ENCODE data around the gene RNLS.
"Not testable (repeated sequence)": the region's sequence is repeated elsewhere in the genome, so short reads cannot be mapped to it uniquely, and the experiment has no call there.

RNLS gene

GRCh38 chr10:88343761-88344484 is 239.2 kb downstream of the RNLS start:
- DNase-seq (ENCODE audit: low read depth in 2 of 2): no peak

DNA sequence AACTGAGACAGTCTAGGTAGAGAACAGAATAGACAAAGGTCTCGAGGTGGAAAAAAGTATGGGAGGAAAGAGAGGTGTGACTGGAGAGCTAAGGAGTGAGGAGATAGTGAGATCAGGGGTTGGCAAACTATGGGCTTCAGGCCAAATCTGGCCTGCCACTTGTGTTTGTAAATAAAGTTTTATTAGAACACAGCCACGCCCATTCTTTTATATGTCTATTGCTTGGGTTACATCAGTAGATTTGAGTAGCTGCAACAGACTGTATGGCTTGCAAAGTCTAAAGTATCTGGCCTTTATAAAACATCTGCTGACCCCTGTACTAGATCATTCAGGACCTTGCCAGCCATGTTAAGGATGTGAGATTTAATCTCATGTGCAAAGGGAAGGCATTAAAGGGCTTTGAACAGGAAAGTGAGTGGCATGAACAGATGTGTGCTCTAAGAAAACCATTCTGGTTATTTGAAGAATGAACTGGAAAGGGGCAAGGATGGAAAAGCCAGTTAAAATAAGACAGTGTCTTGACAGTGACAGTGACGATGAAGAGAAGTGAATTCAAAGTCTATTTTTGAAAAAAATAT is 240.3 kb downstream of the RNLS start:
- DNase-seq (ENCODE audit: low read depth in 2 of 2): no peak

DNA sequence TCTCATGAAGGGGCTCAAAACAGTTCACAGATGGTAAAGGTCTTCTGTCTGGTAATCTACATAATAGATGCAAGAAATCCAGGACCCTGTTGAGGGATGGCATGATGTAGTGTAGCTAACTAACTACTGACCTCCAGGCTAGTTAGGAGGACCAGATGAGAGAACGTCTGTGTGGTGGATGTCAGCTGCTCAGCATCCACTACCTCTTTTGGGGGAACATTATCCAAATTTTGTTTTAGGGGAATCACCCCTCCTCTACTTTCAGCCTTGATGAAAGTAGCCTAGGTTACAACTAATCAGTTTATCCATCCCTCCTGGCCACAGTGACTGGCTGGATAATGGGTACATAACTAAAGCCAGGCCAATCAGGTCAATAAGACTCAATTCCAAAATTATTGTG is 246.0 kb downstream of the RNLS start:
- no peak for DNase-seq (ENCODE audit: low read depth in 2 of 2)

- DNase-seq (ENCODE audit: low read depth in 2 of 2): no peak
These were observed 246.8 kb downstream of the RNLS start for GRCh38 chr10:88336334-88336733.

- no peak for DNase-seq (ENCODE audit: low read depth in 2 of 2)
These were observed 249.9 kb downstream of the RNLS start for GRCh38 chr10:88333248-88333630.

DNA sequence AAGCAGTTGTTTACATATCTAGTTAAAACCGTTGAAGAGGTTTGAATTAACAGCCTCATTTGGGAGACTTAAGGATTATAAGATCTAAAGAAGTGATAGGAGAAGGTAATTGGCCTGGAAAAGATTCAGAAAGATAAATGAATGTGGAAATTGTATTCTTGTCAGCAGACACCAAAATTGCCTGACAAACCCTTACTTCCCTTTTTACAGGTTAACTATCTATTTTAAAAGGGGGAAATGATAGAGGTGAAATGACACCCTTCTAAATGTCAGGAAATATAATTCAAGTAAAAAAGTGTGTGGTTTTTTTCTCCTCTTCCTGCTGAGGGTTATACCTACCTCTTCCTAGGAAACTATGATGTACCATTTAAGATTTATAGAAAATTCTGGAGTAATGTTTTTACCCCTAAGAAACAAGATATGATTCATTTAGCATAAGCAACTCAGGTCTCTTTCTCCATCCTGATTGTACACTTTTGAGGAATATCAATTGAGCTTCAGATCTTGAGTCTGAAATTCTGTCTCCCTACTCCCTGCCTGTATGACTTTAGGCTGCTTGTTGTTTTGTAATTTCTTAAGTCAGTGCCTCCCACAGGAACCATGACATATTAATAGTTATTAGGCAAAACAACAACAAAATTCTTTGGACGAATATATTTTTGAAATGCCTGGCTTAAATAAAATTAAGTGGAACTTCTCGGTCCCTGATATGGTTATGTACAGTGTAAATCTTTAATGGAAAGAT is 250.4 kb downstream of the RNLS start:
- DNase-seq (ENCODE audit: low read depth in 2 of 2): no peak

DNA sequence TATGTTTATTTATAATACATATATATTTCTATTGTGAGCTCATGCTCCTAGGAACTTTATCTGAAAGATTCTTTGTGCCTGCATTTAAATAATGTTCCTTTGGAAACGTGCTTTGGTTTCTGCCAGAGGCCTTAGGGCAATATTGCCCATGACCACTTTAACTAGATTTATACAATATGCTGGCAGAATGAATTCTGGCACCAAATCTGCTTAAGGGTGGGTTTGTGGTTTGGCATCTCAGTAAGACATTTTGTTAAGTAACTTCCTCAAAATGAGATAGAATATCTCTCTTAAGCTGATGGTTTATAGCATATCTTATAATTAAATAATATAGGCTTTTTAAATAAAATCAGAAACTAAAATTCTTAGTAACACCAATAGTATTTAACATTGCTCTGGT is 252.9 kb downstream of the RNLS start:
- no peak for DNase-seq (ENCODE audit: low read depth in 2 of 2)

DNA sequence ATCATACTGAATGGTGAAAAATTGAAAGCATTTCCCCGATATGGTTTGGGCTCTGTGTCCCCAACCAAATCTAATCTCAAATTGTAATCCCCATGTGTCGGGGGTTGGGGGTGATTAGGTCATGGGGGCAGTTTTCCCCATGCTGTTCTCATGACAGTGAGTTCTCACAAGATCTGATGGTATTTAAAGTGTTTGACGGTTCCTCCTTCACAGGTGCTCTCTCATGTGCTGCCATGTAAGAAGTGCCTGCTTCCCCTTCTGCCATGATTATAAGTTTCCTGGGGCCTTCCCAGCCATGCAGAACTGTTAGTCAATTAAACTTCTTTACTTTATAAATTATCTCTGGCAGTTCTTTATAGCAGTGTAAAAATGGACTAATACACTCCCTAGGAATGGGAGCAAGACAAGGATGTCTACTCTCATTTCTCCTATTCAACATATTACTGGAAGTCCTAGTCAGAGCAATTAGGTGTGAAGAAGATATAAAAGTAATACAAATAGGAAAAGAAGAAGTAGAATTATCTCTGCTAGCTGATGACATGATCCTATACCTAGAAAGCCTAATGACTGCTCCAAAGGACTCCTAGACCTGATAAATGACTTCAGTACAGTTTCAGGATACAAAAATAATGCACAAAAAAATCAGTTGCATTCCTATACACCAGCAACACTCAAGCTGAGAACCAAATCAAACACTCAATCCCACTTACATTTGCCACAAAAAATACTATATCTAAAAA is 260.6 kb downstream of the RNLS start:
- no peak for DNase-seq (ENCODE audit: low read depth in 2 of 2)

DNA sequence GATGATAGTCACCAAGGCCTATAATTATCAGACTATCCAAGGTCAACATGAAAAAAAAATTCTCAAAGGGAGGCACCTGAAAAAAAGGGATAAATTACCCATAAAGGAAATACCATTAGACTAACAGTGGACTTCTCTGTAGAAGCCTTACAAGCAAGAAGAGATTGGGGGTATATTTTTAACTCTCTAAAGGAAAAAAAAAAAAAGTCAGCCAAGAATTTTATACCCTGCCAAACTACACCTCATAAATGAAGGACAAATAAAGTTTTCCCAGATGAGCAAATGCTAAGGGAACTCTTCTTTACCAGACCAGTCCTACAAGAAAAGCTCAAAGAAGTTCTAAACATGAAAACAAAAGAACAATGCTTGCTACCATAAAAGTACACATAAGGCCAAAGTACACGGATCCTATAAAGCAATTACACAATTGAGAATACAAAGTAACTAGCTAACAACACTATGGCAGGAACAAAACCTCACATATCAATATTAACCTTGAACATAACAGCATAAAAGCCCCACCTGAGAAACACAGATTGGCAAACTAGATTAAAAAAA is 263.1 kb downstream of the RNLS start:
- no peak for DNase-seq (ENCODE audit: low read depth in 2 of 2)

DNA sequence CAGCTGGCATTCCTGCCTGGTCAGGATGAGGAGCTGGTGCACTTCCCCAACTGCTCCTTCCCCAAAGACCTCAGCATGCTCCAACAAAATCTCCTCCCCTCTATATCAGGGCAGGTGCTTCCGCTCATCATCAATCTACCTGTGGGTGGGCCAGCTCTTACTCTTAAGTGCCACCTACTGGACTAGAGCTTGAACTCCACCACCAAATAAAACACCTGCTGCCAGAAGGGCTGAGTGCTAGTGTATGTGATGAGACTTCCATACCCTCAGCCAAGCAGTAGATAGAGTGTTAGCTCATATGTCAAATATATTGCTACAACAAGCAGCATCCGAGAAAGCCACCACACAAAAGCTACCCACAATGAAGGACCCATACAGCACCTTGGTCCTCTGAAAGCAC is 264.3 kb downstream of the RNLS start:
- DNase-seq (ENCODE audit: low read depth in 2 of 2): no peak

DNA sequence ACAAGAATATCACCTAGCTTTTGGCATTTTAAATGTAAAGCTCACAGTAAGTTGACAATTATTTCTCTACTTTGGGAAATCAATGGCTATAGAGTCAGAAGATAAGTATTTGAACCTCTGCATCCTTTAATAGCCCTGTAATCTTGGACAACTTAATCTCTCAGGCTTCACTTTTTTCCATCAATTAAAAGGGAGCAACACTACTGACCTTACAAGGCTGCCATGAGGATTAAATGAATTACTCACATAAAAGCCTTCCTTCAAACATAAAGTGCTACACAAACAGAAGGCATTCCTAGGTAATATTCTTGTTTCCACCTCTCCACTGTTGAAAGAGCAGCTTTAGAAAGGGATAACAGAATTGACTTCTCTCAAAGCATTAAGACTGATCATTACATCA is 266.0 kb downstream of the RNLS start:
- DNase-seq (ENCODE audit: low read depth in 2 of 2): no peak

- DNase-seq (ENCODE audit: low read depth in 2 of 2): no peak
These were observed 266.7 kb downstream of the RNLS start for GRCh38 chr10:88316292-88316861.

- DNase-seq (ENCODE audit: low read depth in 2 of 2): no peak
These were observed 267.4 kb downstream of the RNLS start for GRCh38 chr10:88315755-88316154.

DNA sequence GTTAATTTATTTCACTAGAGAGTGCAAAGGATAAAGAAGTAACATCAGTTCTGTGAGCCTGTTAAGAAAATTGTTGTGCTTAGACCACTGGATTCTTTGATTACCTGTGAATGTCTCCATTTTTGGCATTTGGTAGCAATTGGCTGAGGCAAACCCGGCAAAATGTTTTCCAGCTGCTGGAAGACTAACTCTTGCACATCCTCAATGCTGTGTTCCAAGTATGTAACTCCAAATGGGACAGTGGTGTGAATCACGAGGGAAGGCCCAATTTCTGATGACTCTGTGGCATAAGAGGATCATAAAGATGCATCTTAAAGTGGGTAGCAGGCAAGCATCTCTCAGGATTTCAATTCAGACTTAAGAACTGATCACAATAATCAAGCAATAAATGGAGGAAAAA is 268.8 kb downstream of the RNLS start:
- no peak for DNase-seq (ENCODE audit: low read depth in 2 of 2)

DNA sequence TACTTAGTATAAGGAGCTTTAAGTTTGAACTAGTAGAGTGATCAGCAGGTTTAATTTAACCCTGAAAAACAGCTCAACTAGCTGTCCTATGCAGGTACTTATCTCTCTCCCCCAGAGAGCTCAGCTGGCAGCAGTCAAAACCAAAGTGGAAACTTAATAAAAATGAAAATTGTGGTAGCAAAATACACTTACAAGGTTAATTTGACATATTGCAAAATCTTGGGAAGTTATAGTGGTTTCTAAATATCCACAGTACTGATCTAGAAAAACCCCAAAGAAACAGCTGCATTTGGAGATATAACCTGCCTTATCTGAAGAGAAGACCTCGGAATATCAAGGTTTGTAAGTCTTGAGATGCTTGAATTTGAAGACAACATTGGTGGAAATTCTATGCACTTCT is 269.2 kb downstream of the RNLS start:
- DNase-seq (ENCODE audit: low read depth in 2 of 2): no peak

- DNase-seq (ENCODE audit: low read depth in 2 of 2): no peak
These were observed 270.3 kb downstream of the RNLS start for GRCh38 chr10:88312855-88313254.

DNA sequence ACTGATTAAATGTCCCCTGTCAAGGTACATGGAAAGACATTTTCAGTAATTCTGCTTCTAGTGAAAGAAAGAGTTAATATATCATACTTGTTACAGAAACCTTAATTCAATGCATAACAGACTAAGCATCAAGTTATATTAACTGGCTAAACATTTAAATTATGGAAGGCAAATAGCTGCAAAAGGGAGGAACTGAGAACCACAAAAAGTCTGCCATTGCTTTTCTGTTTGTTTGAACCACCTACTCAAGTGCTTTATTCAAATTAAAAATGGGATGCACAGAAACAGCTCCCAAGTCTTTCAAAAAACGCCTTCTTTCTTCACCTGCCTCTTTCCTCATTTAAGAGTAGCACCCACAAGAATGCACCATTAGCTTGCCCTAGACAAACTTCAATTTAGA is 271.9 kb downstream of the RNLS start:
- no peak for DNase-seq (ENCODE audit: low read depth in 2 of 2)

DNA sequence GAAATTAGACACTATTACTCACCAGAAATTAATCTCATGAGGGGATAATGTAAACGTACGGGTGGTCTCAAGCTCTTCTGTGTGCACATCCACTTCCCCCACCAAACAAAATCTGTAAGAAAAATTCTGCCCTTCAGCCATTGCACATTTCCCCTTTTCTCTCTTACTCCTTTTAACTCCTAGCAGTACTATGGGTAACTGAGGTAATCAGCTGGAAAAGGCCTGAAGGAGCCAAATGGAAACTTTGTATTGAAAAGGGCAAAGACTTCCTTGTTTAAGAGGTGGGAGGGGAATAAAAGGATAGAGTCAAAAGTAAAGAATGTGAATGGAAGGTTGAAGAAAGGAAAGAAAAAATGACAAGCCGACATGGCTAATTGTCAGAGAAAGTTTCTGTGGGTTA is 273.8 kb downstream of the RNLS start:
- no peak for DNase-seq (ENCODE audit: low read depth in 2 of 2)

- DNase-seq (ENCODE audit: low read depth in 2 of 2): not testable (repeated sequence)
These were observed 274.8 kb downstream of the RNLS start for GRCh38 chr10:88308361-88308760.

DNA sequence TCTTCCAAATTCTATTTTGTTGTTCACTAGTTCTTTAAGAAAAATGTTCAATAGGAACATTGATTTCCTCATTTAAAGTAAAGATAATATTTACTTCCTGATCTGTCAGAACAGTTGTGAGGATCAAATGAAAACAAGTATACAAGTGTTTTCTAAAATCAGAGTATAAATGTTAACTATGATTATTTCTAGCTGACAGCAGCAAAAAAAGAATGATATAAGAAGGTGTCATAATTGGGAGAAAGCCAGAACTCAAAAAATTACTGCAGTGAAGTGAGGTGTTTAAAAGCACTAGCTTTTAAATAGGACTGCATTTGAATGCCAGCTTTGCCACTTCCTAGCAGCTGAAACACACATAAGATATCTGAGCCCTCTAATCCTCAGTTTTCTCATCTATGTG is 283.3 kb downstream of the RNLS start:
- DNase-seq (ENCODE audit: low read depth in 2 of 2): no peak

- no peak for DNase-seq (ENCODE audit: low read depth in 2 of 2)
These were observed 286.0 kb downstream of the RNLS start for GRCh38 chr10:88297103-88297502.

Data from stimulated activated CD8-positive, alpha-beta memory T cell treated with anti-CD3 and anti-CD28 coated beads, Interleukin-7, amount 100 ng/mL, for 4 hours (primary cell).